Peyer's patch (tissue), 4 donors: ENCODE data around the gene HOMER1.

Experiments
- CTCF ChIP-seq, 6 experiments: fragments of 450-650 bp in 4 of 6; fragments of 200-600 bp in 2 of 6; sonication (generic) in 1 of 6; IDR thresholded peaks; one replicate each; pipeline ENCODE4 v1.5.1; 2017 to 2019; ENCODE audit warnings: antibody characterized with exemption in 6 of 6, mild to moderate bottlenecking in 3 of 6, moderate library complexity in 1 of 6
- POLR2A ChIP-seq, 2 donors: fragments of 450-650 bp; IDR thresholded peaks; one replicate each; pipeline ENCODE4 v1.5.1; 2017; ENCODE audit warnings: antibody characterized with exemption in 2 of 2, mild to moderate bottlenecking in 2 of 2, moderate library complexity in 2 of 2

GRCh38 chr5:79417495-79417894 lies 96.4 kb downstream of the HOMER1 start:
- no peak for TF ChIP-seq CTCF (IDR thresholded peaks at IDR 0.05)
- no peak for TF ChIP-seq POLR2A (IDR thresholded peaks at IDR 0.05)
